GM21723 (cell line): Measurements from ENCODE around the gene EIF2S1.
"Not testable (repeated sequence)": the region's sequence is repeated elsewhere in the genome, so short reads cannot be mapped to it uniquely, and the experiment has no call there.

Source experiments
- ATAC-seq: cut with Tn5 transposase; IDR thresholded peaks from one replicate; pipeline ENCODE4 v1.9.1; 2021; ENCODE audit warnings: mild to moderate bottlenecking, moderate library complexity; ENCODE audit not compliant: unreplicated experiment

Gene EIF2S1

GRCh38 chr14:67359775-67360469 is at the start of gene EIF2S1, which contains the start of gene ATP6V1D:
TSS of gene EIF2S1 (plus strand) at chr14:67360328. CDS start at chr14:67364768, 4,440 bp downstream.
TSS of gene ATP6V1D (minus strand) at chr14:67359804. CDS start at chr14:67359698, 106 bp downstream.
- ATAC-seq = peak; percentile 88

GRCh38 chr14:67311868-67312267 is 48.3 kb upstream of the EIF2S1 start:
- no peak for ATAC-seq

- no peak for ATAC-seq
Measured at GRCh38 chr14:67313153-67313552, 47.0 kb upstream of the EIF2S1 start.

DNA sequence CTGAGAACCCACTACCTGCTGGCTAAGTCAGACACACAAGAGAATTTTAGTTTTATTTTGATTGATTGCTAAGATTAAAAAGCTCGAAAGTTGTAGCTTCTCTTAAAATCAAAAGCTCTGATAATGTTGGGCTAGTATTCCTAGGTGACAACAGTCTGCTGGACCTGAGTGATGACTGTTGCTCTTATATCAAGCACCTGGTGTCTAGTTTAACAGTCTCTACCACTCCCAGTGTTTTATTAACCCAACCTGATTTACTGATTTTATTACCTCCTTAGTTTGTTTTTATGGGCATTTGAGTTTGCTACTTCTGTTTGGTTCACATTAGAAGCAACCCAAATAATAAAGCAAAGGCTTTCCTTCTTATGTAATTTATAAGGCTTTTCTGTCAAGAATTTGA is 42.3 kb upstream of the EIF2S1 start:
- ATAC-seq = no peak

DNA sequence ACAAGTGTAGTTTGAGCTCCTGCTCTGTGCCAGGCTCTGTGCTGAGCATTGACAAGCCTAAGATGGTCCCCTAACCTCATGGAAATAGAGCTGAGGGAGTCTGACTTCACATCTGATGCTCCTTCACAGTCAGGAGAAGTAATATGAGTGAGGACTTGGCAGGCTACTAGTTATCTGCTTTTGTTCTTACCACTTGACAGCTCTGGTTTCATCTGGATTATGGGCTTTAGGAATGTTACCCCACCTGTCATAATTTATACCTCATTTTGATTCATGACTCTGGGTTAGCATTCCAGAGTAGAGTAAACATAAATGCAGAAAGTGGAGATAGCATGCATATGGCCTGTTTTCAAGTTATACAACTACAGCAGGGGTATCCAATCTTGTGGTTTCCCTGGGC is 41.0 kb upstream of the EIF2S1 start:
- no peak for ATAC-seq

GRCh38 chr14:67329666-67330065 is 30.5 kb upstream of the EIF2S1 start:
- ATAC-seq = not testable (repeated sequence)

GRCh38 chr14:67331368-67332125 is 28.6 kb upstream of the EIF2S1 start:
- ATAC-seq = no peak

DNA sequence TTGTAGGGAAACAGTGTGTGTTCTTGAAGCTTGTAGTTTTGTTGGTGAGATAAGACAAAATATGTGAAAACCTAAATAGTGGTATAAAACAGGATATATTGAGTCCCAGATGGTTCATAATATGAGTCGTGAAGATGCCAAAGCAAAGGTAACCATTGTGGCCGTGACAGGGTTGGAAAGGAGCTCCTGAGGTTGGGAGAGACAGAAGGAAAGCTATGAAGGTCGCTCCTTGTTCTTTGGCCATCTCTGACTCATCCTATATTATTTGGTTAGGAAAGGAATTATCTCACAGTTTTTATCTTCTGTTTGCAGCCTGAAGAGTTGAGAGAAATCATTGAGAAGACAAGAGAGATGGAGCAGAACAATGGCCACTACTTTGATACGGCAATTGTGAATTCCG is 27.7 kb upstream of the EIF2S1 start:
- no peak for ATAC-seq

GRCh38 chr14:67335781-67336180 is 24.3 kb upstream of the EIF2S1 start:
- ATAC-seq = no peak

DNA sequence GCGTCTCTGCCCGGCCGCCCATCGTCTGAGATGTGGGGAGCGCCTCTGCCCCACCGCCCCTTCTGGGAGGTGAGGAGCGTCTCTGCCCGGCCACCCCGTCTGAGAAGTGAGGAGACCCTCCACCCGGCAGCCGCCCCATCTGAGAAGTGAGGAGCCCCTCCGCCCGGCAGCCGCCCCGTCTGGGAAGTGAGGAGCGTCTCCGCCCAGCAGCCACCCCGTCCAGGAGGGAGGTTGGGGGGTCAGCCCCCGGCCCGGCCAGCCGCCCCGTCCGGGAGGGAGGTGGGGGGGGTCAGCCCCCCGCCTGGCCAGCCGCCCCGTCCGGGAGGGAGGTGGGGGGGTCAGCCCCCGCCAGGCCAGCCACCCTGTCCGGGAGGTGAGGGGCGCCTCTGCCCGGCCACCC is 18.9 kb upstream of the EIF2S1 start:
- not testable (repeated sequence) for ATAC-seq

- ATAC-seq = no peak
Measured at GRCh38 chr14:67343601-67344230, 16.4 kb upstream of the EIF2S1 start.

GRCh38 chr14:67345583-67345982 is 14.5 kb upstream of the EIF2S1 start:
- ATAC-seq = no peak

DNA sequence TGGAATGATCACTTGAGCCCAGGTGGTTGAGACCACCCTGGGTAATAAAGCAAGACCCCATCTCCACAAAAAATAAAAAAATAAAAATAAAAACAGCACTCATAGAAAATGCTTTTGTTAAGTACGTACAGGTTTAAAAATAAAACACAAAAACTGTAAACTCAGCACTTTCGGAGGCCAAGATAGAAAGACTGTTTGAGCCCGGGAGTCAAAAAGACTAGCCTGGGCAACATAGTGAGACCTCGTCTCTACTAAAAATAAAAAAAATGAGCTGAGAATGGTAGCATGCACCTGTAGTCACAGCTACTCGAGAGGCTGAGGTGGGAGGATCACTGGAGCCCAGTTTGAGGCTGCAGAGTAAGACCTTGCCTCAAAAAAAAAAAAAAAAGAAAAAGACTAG is 8.1 kb upstream of the EIF2S1 start:
- no peak for ATAC-seq

- ATAC-seq = no peak
Measured at GRCh38 chr14:67357186-67357968, 2.8 kb upstream of the EIF2S1 start.

GRCh38 chr14:67357969-67358354 is 2.2 kb upstream of the EIF2S1 start:
- ATAC-seq = no peak

GRCh38 chr14:67358924-67359774 is 979 bp upstream of the EIF2S1 start:
- ATAC-seq = no peak

DNA sequence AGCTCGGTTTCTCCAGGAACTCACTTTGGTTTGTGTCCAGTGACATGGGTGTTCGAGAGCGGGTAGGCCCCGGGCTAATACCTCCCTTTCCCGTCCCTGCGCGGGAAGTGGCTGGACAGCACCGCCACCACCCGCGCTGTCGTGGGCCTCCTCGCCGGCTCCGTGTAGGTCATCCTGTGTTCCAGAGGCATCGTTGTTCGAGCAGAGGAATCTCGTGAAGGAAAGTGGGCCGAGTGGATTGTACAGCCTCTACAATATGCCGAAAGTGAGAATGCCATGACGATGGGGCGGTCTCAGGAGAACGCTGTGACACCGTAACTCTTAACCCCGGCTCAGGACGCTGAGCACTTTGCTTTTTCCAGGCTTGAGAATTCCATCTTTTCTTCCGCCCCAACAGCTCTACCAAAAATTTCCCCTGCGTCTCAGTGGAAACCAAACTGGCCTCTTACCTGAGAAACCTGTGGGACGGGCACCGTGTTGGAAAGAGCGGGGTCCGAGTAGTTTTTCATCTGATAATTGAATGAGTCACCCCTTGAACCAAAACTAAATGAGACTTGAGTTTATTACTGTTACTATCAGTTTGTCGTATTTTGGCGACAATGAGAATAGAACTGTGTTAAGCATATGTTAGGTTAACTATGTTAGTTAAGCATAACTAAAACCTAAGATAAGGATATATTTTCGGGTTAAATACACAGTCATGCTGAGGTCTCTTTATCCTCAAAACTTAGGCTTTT is 510 bp downstream of the EIF2S1 start:
- ATAC-seq = peak; percentile 35

- no peak for ATAC-seq
Measured at GRCh38 chr14:67365476-67365875, 5.3 kb downstream of the EIF2S1 start.

- ATAC-seq = no peak
Measured at GRCh38 chr14:67370830-67371229, 10.7 kb downstream of the EIF2S1 start.
